WTC11 (cell line): Measurements from ENCODE around the gene ARHGEF39. TPM values are rescaled to one million over a fixed set of nuclear protein-coding genes. Genes with fewer than 3 reads are reported as not detected.
A peak's percentile ranks its signal among the peaks of the same experiment; 100 is the strongest.
"Not testable (repeated sequence)": the region's sequence is repeated elsewhere in the genome, so short reads cannot be mapped to it uniquely, and the experiment has no call there.

Experiments used
- ATAC-seq: fragments of 200-7000 bp; cut with Tn5 transposase; 2 replicates; pipeline ENCODE4 v1.10.0; 2021; ENCODE audit warnings: mild to moderate bottlenecking, moderate library complexity
- CTCF ChIA-PET: fragments of 300-600 bp; sonication (Branson Sonifier 250); formaldehyde crosslinking; loops from one replicate; lab custom pipeline; 2021; ENCODE audit warnings: antibody characterized with exemption; lab: Charles Lee
- POLR2A ChIA-PET: fragments of 350-600 bp; sonication (Branson Sonifier 250); formaldehyde crosslinking; loops from one replicate; lab custom pipeline; 2021; ENCODE audit warnings: antibody characterized with exemption; lab: Charles Lee
- DNase-seq: peaks from one replicate; pipeline ENCODE4 v3.0.0; 2021; ENCODE audit warnings: low spot score
- H3K27ac Mint-ChIP-seq: 2 replicates; pipeline ENCODE4 v1.8.0; 2021; ENCODE audit warnings: mixed read lengths
- H3K27me3 Mint-ChIP-seq: 2 replicates; pipeline ENCODE4 v1.8.0; 2021; ENCODE audit warnings: low read depth, mild to moderate bottlenecking, moderate library complexity, mixed read lengths
- H3K36me3 Mint-ChIP-seq: 2 replicates; pipeline ENCODE4 v1.8.0; 2021; ENCODE audit warnings: mixed read lengths
- H3K4me1 Mint-ChIP-seq: 2 replicates; pipeline ENCODE4 v1.8.0; 2022; ENCODE audit warnings: mixed read lengths
- H3K4me3 Mint-ChIP-seq: 2 replicates; pipeline ENCODE4 v1.8.0; 2021; ENCODE audit warnings: mild to moderate bottlenecking, moderate library complexity, mixed read lengths
- H3K9me3 Mint-ChIP-seq: 2 replicates; pipeline ENCODE4 v1.8.0; 2021; ENCODE audit warnings: mixed read lengths
- ATF1 ChIP-seq: sonication (generic); formaldehyde crosslinking; IDR thresholded peaks from 2 replicates; pipeline ENCODE4 v1.8.1; 2023; ENCODE audit warnings: mild to moderate bottlenecking, moderate library complexity, missing genetic modification reagents
- GABPB1 ChIP-seq: sonication (generic); formaldehyde crosslinking; IDR thresholded peaks from 2 replicates; pipeline ENCODE4 v1.8.1; 2023; ENCODE audit warnings: mild to moderate bottlenecking, missing genetic modification reagents
- GTF2I ChIP-seq: fragments of 250-450 bp; sonication (Bioruptor Pico); conservative IDR thresholded peaks from 2 replicates; pipeline ENCODE4 v1.4.0; 2021; ENCODE audit warnings: mild to moderate bottlenecking
- HMGA2 ChIP-seq: fragments of 250-450 bp; sonication (Bioruptor Pico); IDR thresholded peaks from 2 replicates; pipeline ENCODE4 v1.4.0; 2021; ENCODE audit warnings: mild to moderate bottlenecking, moderate library complexity
- KAT7 ChIP-seq: sonication (generic); formaldehyde crosslinking; IDR thresholded peaks from 2 replicates; pipeline ENCODE4 v1.8.1; 2023; ENCODE audit warnings: missing genetic modification reagents, mild to moderate bottlenecking, borderline replicate concordance
- ZNF416 ChIP-seq: fragments of 250-450 bp; sonication (Bioruptor Pico); IDR thresholded peaks from 2 replicates; pipeline ENCODE4 v1.9.0; 2021; ENCODE audit warnings: mild to moderate bottlenecking, inconsistent platforms
- ZNF423 ChIP-seq: fragments of 250-450 bp; sonication (Bioruptor Pico); IDR thresholded peaks from 2 replicates; pipeline ENCODE4 v2.1.2; 2022; ENCODE audit warnings: mild to moderate bottlenecking, moderate library complexity
- ZNF671 ChIP-seq: fragments of 250-450 bp; sonication (Bioruptor Pico); IDR thresholded peaks from 2 replicates; pipeline ENCODE4 v1.8.0; 2021; ENCODE audit warnings: mild to moderate bottlenecking
- total RNA-seq: library from RNA; stranded (reverse); gene quantifications from 3 replicates; pipeline ENCODE4 v1.2.3, GENCODE V29; 2021
- TF ChIP-seq, protein P1 (sequence below): sonication (generic); formaldehyde crosslinking; conservative IDR thresholded peaks from 2 replicates; pipeline ENCODE4 v1.8.1; 2023; ENCODE audit warnings: mild to moderate bottlenecking, low read depth, missing genetic modification reagents, moderate library complexity
- TF ChIP-seq, protein P2 (sequence below): sonication (generic); formaldehyde crosslinking; IDR thresholded peaks from 2 replicates; pipeline ENCODE4 v1.8.0; 2023; ENCODE audit warnings: mild to moderate bottlenecking, missing genetic modification reagents
- TF ChIP-seq, protein P3 (sequence below): fragments of 200-600 bp; IDR thresholded peaks from 2 replicates; pipeline ENCODE4 v1.8.0; 2022; ENCODE audit warnings: antibody characterized with exemption

ARHGEF39 gene
- total RNA-seq, 1 experiment from 2014 or later: 23.8 TPM

DNA sequence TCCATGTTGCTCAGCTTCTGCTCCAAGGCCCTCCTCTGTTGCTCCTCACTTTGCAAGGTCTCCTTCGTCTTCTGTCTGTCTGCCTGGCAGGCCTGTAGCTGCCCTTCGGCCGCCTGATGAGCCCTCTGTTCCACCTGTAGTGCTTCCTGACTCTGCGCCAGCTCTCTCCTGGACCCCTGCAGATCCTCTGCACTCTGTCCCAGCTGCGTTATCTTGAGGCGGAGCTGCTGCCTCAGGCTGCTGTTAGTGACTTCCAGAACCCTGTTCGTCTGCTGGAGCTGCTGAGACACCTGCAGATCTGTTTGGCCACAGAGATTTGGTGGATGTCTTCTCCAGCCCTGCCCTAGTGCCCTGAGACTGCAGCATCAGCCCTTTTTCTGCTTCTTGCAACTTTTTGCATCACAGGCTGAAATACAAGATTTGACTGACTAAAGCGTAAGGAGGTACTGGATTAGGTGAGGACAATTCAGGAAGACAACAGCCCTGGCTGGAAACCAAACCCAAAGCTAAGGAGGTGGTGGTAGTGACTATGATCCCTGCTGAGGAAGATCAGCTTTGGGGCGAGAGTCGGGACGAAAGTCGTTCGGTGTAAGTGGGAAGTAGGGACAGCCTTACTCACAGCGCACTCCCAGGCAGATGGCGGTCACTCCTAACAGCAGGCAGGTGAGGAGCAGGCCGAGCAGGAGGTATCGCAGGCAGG lies 48.9 kb downstream of the ARHGEF39 start:
- ATAC-seq: peak; percentile 38
- DNase-seq: no peak
- H3K27me3 Mint-ChIP-seq: peaks cover 66% of the 10 kb centered on the region
- H3K4me1 Mint-ChIP-seq: peaks cover 9% of the 10 kb centered on the region
- CTCF ChIA-PET: interaction anchor here (0.8 to 3.2 kb wide), 15 partner anchors 11 to 513 kb away, joined by 3 to 36 read pairs (median 6); partner anchors contain the start of genes ARHGEF39, CCDC107, GBA2 and RGP1
- H3K27ac Mint-ChIP-seq: no peak overlapping the region
- peak overlapping the region; percentile 73 for H3K4me3 Mint-ChIP-seq
- TF ChIP-seq GTF2I (CRISPR knock-in tag) (no peak), HMGA2 (CRISPR knock-in tag) (no peak), ZNF416 (CRISPR knock-in tag) (no peak), KAT7 (CRISPR knock-in tag) (no peak), ZNF423 (CRISPR knock-in tag) (no peak), GABPB1 (no peak)
- TF ChIP-seq, protein P1, sequence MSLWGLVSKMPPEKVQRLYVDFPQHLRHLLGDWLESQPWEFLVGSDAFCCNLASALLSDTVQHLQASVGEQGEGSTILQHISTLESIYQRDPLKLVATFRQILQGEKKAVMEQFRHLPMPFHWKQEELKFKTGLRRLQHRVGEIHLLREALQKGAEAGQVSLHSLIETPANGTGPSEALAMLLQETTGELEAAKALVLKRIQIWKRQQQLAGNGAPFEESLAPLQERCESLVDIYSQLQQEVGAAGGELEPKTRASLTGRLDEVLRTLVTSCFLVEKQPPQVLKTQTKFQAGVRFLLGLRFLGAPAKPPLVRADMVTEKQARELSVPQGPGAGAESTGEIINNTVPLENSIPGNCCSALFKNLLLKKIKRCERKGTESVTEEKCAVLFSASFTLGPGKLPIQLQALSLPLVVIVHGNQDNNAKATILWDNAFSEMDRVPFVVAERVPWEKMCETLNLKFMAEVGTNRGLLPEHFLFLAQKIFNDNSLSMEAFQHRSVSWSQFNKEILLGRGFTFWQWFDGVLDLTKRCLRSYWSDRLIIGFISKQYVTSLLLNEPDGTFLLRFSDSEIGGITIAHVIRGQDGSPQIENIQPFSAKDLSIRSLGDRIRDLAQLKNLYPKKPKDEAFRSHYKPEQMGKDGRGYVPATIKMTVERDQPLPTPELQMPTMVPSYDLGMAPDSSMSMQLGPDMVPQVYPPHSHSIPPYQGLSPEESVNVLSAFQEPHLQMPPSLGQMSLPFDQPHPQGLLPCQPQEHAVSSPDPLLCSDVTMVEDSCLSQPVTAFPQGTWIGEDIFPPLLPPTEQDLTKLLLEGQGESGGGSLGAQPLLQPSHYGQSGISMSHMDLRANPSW (CRISPR knock-in tag): no peak
- no peaks in the 10 kb centered on the region for H3K9me3 Mint-ChIP-seq
- H3K36me3 Mint-ChIP-seq: no peaks in the 10 kb centered on the region
- POLR2A ChIA-PET: interaction anchor here (1.5 kb wide), 1 partner anchor 30 kb away, joined by 4 read pairs; no protein-coding TSS in a partner anchor

GRCh38 chr9:35612843-35613242 lies 52.2 kb downstream of the ARHGEF39 start:
- H3K27ac Mint-ChIP-seq: no peak overlapping the region
- peaks cover 49% of the 10 kb centered on the region for H3K27me3 Mint-ChIP-seq
- ChIA-PET POLR2A (no interaction called here), CTCF (interaction anchor here (1.0 to 3.1 kb wide), 5 partner anchors 9 to 84 kb away, joined by 3 to 42 read pairs (median 4); partner anchors contain the start of genes CCDC107 and RMRP)
- DNase-seq (no peak), ATAC-seq (no peak)
- TF ChIP-seq ZNF671 (CRISPR knock-in tag) (no peak), ATF1 (CRISPR knock-in tag) (no peak)
- H3K9me3 Mint-ChIP-seq: no peaks in the 10 kb centered on the region
- H3K4me1 Mint-ChIP-seq: peaks cover 9% of the 10 kb centered on the region
- H3K36me3 Mint-ChIP-seq: no peaks in the 10 kb centered on the region
- H3K4me3 Mint-ChIP-seq: no peak overlapping the region

GRCh38 chr9:35612066-35612465 lies 52.9 kb downstream of the ARHGEF39 start:
- peaks cover 41% of the 10 kb centered on the region for H3K27me3 Mint-ChIP-seq
- H3K4me1 Mint-ChIP-seq, H3K9me3 Mint-ChIP-seq, POLR2A ChIA-PET, H3K4me3 Mint-ChIP-seq, ATAC-seq, H3K27ac Mint-ChIP-seq, H3K36me3 Mint-ChIP-seq, DNase-seq: not testable (repeated sequence)
- CTCF ChIA-PET: interaction anchor here (0.7 to 3.1 kb wide), 19 partner anchors 8 to 561 kb away, joined by 3 to 42 read pairs (median 5); partner anchors contain the start of genes ARHGEF39, CCDC107, RMRP and TPM2

DNA sequence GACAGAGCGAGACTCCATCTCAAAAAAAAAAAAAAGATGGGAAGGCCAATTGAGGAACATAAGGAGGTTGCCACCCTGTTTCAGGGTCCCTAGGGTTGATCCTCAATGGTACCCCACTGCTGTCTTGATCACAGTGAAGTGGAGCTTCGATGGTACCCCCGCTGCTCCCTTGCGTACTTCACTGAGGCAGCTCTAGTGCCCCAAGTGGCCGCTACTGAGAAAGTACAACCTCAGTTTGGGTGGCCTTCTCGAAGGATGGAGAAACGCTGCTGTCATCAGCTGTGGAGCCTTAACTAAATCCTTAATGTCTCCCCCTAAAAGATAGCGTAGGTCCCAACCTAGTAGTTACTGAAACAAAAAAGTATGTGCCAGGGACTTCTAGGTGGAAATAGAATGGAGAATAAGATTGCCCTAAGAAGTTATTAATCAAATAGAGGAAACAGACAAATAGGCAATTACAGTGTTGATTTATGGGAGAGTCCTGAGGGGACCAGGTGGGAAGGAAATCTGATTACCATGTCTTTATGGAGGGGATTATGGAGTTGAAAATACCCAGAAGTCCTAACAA lies 53.7 kb downstream of the ARHGEF39 start:
- Mint-ChIP-seq H3K4me1 (peaks cover 9% of the 10 kb centered on the region), H3K27me3 (peaks cover 36% of the 10 kb centered on the region), H3K4me3 (no peak overlapping the region), H3K36me3 (no peaks in the 10 kb centered on the region), H3K27ac (no peak overlapping the region), H3K9me3 (no peaks in the 10 kb centered on the region)
- TF ChIP-seq, protein P2, sequence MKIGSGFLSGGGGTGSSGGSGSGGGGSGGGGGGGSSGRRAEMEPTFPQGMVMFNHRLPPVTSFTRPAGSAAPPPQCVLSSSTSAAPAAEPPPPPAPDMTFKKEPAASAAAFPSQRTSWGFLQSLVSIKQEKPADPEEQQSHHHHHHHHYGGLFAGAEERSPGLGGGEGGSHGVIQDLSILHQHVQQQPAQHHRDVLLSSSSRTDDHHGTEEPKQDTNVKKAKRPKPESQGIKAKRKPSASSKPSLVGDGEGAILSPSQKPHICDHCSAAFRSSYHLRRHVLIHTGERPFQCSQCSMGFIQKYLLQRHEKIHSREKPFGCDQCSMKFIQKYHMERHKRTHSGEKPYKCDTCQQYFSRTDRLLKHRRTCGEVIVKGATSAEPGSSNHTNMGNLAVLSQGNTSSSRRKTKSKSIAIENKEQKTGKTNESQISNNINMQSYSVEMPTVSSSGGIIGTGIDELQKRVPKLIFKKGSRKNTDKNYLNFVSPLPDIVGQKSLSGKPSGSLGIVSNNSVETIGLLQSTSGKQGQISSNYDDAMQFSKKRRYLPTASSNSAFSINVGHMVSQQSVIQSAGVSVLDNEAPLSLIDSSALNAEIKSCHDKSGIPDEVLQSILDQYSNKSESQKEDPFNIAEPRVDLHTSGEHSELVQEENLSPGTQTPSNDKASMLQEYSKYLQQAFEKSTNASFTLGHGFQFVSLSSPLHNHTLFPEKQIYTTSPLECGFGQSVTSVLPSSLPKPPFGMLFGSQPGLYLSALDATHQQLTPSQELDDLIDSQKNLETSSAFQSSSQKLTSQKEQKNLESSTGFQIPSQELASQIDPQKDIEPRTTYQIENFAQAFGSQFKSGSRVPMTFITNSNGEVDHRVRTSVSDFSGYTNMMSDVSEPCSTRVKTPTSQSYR (CRISPR knock-in tag): no peak
- TF ChIP-seq, protein P3, sequence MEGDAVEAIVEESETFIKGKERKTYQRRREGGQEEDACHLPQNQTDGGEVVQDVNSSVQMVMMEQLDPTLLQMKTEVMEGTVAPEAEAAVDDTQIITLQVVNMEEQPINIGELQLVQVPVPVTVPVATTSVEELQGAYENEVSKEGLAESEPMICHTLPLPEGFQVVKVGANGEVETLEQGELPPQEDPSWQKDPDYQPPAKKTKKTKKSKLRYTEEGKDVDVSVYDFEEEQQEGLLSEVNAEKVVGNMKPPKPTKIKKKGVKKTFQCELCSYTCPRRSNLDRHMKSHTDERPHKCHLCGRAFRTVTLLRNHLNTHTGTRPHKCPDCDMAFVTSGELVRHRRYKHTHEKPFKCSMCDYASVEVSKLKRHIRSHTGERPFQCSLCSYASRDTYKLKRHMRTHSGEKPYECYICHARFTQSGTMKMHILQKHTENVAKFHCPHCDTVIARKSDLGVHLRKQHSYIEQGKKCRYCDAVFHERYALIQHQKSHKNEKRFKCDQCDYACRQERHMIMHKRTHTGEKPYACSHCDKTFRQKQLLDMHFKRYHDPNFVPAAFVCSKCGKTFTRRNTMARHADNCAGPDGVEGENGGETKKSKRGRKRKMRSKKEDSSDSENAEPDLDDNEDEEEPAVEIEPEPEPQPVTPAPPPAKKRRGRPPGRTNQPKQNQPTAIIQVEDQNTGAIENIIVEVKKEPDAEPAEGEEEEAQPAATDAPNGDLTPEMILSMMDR: peak; percentile 52
- DNase-seq: peak; percentile 63
- CTCF ChIA-PET: interaction anchor here (0.6 to 3.1 kb wide), 46 partner anchors 9 to 932 kb away, joined by 3 to 42 read pairs (median 5); partner anchors contain the start of genes ARHGEF39, CCDC107, CREB3 and HINT2
- peak; percentile 87 for ATAC-seq
- POLR2A ChIA-PET: interaction anchor here (0.6 to 0.7 kb wide), 2 partner anchors 337 to 450 kb away, joined by 3 read pairs; no protein-coding TSS in a partner anchor
